Measurements from ENCODE around the gene TCHHL1. TPM values are rescaled to one million over a fixed set of nuclear protein-coding genes. Genes with fewer than 3 reads are reported as not detected.

Gene TCHHL1
- total and polyA plus RNA-seq, 9 of the 15 experiments (the other 6 are each of a cell fraction or from before 2014, with no cell fraction given), result not detected

- TF ChIP-seq MGA (IDR thresholded peaks at IDR 0.05) (peak; percentile 65), RBM17 (IDR thresholded peaks at IDR 0.05; ENCODE audit: borderline replicate concordance, low read depth, low read length) (no peak), ZNF518B (CRISPR knock-in tag; IDR thresholded peaks at IDR 0.05) (no peak), PURB (CRISPR knock-in tag; IDR thresholded peaks at IDR 0.05; ENCODE audit: low read depth) (no peak), ATF2 (CRISPR knock-in tag; IDR thresholded peaks at IDR 0.05) (no peak), ELF1 (tag; IDR thresholded peaks at IDR 0.05) (peak; percentile 78), HNRNPUL1 (IDR thresholded peaks at IDR 0.05; ENCODE audit: low read length) (no peak), ZNF507 (tag; conservative IDR thresholded peaks at IDR 0.05) (no peak), MTA3 (IDR thresholded peaks at IDR 0.05; ENCODE audit: borderline replicate concordance) (peak; percentile 94; the same call in 1 of the 2 replicates), MAZ (CRISPR knock-in tag; conservative IDR thresholded peaks at IDR 0.05 in 1 of 2, IDR thresholded peaks at IDR 0.05 in 1 of 2) (peak; percentile 18 to 58; a peak in 3 of 4 replicates), FOXJ3 (CRISPR knock-in tag; IDR thresholded peaks at IDR 0.05) (no peak)
Measured at GRCh38 chr1:152047730-152048415, 41.0 kb downstream of the TCHHL1 start (continued).
